Measurements from ENCODE around the gene HTATIP2. TPM values are rescaled to one million over a fixed set of nuclear protein-coding genes. Genes with fewer than 3 reads are reported as not detected.

The HTATIP2 gene
- polyA plus RNA-seq, 2 of the 4 experiments (the other 2 are of a cell fraction) = 234 to 308 TPM

DNA sequence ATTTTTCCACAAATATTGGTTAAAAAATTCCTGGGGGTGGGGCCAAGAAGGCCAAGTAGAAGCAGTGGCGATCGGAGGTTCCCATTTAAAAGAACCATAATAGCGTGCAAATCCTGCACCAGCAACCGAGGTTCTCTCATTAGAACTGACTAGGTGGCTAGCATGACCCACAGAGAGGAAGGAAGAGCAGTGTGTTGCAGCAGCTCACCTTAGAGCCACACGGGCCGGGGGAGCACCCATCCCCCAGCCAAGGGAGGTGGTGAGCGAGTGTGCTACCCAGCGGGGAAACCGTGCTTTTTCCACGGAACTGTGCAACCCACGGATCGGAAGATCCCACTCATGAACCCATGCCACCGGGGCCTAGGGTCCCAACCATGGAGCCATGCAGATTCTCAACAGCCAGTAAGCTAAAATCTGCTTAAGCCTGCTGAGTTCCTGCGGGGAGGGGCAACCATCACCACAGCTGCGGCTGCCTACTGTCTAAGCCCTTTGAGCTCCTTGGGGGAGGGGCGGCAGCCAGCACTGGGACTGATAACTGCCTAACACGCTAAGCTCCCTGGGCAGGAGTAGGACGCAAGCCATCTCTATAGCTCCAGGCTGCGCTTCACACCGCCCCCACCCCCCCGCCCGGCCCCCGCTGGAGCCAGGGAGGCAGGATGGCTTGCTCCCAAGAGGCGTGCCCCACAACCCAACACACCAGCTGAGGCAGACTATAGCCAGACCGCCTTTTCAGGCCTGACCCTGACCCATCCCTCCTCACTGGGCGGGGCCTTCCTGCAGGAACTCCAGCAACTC, 21.0 kb upstream of the HTATIP2 start:
- 44% methylated on average over 16 of the region's 26 CpGs for WGBS (ENCODE audit: missing lambda C conversion rate)
- CTCF ChIA-PET = interaction anchor here (0.7 to 3.0 kb wide), 5 partner anchors 9 to 214 kb away, joined by 3 to 11 read pairs (median 3); no protein-coding TSS in a partner anchor

GRCh38 chr11:20351136-20351535, 12.4 kb upstream of the HTATIP2 start:
- Histone ChIP-seq H3K4me1 (peaks cover 13% of the 10 kb centered on the region), H3K9me3 (no peaks in the 10 kb centered on the region), H3K4me3 (no peak overlapping the region), H3K27ac (no peak overlapping the region), H3K4me2 (no peak overlapping the region)
- ATAC-seq = no peak
- ChIA-PET CTCF (interaction anchor here (1.3 to 7.3 kb wide), 5 partner anchors 8 to 449 kb away, joined by 3 to 123 read pairs (median 4); no protein-coding TSS in a partner anchor), POLR2A (no interaction called here)
- no peak for DNase-seq (ENCODE audit: low read depth in 1 of 2, low spot score in 1 of 2)
- no peak for TF ChIP-seq EHMT2 (IDR thresholded peaks at IDR 0.05; ENCODE audit: low read depth)
- TF ChIP-seq HEYL (CRISPR knock-in tag; IDR thresholded peaks at IDR 0.05) = no peak
- TF ChIP-seq HES2 (IDR thresholded peaks at IDR 0.05) = no peak
- TF ChIP-seq, protein P1, sequence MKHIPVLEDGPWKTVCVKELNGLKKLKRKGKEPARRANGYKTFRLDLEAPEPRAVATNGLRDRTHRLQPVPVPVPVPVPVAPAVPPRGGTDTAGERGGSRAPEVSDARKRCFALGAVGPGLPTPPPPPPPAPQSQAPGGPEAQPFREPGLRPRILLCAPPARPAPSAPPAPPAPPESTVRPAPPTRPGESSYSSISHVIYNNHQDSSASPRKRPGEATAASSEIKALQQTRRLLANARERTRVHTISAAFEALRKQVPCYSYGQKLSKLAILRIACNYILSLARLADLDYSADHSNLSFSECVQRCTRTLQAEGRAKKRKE (CRISPR knock-in tag; IDR thresholded peaks at IDR 0.05; ENCODE audit: low read depth) = no peak
- TF ChIP-seq HOXA7 (CRISPR knock-in tag; IDR thresholded peaks at IDR 0.05) = no peak
- TF ChIP-seq ELK1 (IDR thresholded peaks at IDR 0.05; ENCODE audit: low read depth, low read length) = no peak
- TF ChIP-seq BHLHE40 (IDR thresholded peaks at IDR 0.05; ENCODE audit: low read depth, low read length) = no peak
- TF ChIP-seq CBX2 (IDR thresholded peaks at IDR 0.05; ENCODE audit: borderline replicate concordance, low read depth) = no peak
- TF ChIP-seq JUN (IDR thresholded peaks at IDR 0.05) = no peak
- TF ChIP-seq PHF8 (IDR thresholded peaks at IDR 0.05; ENCODE audit: borderline replicate concordance, low read depth) = no peak
- no peak for TF ChIP-seq RFX5 (IDR thresholded peaks at IDR 0.05)
- no peak for TF ChIP-seq RAD21 (conservative IDR thresholded peaks at IDR 0.05 in 1 of 2, IDR thresholded peaks at IDR 0.05 in 1 of 2)
- TF ChIP-seq TFCP2L1 (CRISPR knock-in tag; IDR thresholded peaks at IDR 0.05) = no peak
- no peak for TF ChIP-seq HDAC2 (IDR thresholded peaks at IDR 0.05)
- no peak for TF ChIP-seq ZNF302 (CRISPR knock-in tag; IDR thresholded peaks at IDR 0.05)
- TF ChIP-seq, protein P2, sequence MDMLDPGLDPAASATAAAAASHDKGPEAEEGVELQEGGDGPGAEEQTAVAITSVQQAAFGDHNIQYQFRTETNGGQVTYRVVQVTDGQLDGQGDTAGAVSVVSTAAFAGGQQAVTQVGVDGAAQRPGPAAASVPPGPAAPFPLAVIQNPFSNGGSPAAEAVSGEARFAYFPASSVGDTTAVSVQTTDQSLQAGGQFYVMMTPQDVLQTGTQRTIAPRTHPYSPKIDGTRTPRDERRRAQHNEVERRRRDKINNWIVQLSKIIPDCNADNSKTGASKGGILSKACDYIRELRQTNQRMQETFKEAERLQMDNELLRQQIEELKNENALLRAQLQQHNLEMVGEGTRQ (IDR thresholded peaks at IDR 0.05) = no peak
- 63% methylated on average over 7 of the region's 7 CpGs for WGBS (ENCODE audit: missing lambda C conversion rate)
- FAIRE-seq = no peak

More for the DNA sequence above, 21.0 kb upstream of the HTATIP2 start:
- DNase-seq (ENCODE audit: low read depth in 1 of 2, low spot score in 1 of 2) (no peak), ATAC-seq (no peak), FAIRE-seq (no peak)
- Histone ChIP-seq H3K4me1 (no peaks in the 10 kb centered on the region), H3K4me3 (no peak overlapping the region), H3K9me3 (no peaks in the 10 kb centered on the region; the same call in 2 of the 3 replicates), H3K4me2 (no peak overlapping the region), H3K27ac (no peak overlapping the region)
- TF ChIP-seq BHLHE40 (IDR thresholded peaks at IDR 0.05; ENCODE audit: low read depth, low read length) = no peak
- no peak for TF ChIP-seq HOXA7 (CRISPR knock-in tag; IDR thresholded peaks at IDR 0.05)
- no peak for TF ChIP-seq CHD2 (IDR thresholded peaks at IDR 0.05; ENCODE audit: low read length, partially characterized antibody)
- no peak for TF ChIP-seq GATA3 (IDR thresholded peaks at IDR 0.05; ENCODE audit: borderline replicate concordance)
- no peak for TF ChIP-seq FOSB (CRISPR knock-in tag; IDR thresholded peaks at IDR 0.05)
- TF ChIP-seq ZFP36 (IDR thresholded peaks at IDR 0.05; ENCODE audit: borderline replicate concordance, partially characterized antibody) = no peak
- no peak for TF ChIP-seq SMC3 (IDR thresholded peaks at IDR 0.05)
- TF ChIP-seq PHF8 (IDR thresholded peaks at IDR 0.05; ENCODE audit: borderline replicate concordance, low read depth) = no peak
- no peak for TF ChIP-seq CTCF (IDR thresholded peaks at IDR 0.05)
- no peak for TF ChIP-seq RARB (CRISPR knock-in tag; IDR thresholded peaks at IDR 0.05)
- TF ChIP-seq, protein P1 (CRISPR knock-in tag; IDR thresholded peaks at IDR 0.05; ENCODE audit: low read depth) = no peak
- TF ChIP-seq KDM5A (IDR thresholded peaks at IDR 0.05) = no peak
- TF ChIP-seq, protein P2 (IDR thresholded peaks at IDR 0.05) = no peak
- POLR2A ChIA-PET = no interaction called here

All from A549 (cell line).